ENCODE measurements around the gene SLC38A2.
"Not testable (repeated sequence)": the region's sequence is repeated elsewhere in the genome, so short reads cannot be mapped to it uniquely, and the experiment has no call there.

SLC38A2 gene

GRCh38 chr12:46360908-46361666 lies 11.5 kb downstream of the SLC38A2 start:
- no peak for DNase-seq (ENCODE audit: low spot score)

DNA sequence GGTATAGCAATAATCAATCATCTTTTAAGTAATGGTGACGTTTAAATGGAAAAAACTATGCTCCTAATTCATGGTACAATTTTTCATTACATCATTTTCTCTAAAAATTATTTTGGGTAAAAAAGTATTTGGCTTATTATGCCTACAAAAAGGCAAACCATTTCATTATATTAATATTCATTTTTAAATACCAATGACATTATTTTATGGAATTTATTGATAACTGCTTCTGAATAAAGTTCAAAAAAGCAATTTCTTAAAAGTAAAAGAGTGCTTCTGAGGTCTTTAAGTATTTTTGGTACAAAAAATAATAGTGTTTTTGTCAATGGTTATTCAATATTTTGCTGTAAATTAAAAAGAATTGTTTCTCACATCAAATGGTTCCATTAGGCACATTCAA lies 12.2 kb downstream of the SLC38A2 start:
- DNase-seq (ENCODE audit: low spot score) = no peak

DNA sequence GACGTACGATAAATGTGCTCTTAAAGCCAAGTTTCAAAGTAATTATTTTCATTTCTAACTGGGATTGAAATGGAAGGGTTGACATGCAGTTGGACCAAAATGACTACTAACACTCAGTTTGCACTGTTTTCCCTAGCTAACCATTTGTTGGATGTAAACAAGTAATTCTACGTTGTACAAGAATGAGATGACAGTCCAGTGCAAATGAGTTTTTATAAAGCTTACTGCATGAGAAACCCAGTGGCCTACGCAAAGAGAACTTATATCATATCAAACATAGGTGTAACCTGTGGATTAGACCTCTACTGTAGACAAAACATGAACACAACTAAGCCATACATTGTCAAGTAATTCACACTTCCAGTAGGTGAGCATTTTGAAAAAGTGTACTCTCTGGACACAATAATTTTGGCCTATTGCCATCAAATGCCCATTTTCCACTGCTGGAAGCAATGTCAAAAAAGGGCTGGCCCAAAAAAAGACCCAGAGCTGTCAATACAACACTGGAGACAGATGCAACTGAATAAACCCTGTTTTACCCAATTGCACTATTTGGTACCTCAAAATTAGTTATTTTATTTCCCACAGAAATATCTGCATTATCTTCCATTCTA lies 12.8 kb downstream of the SLC38A2 start:
- DNase-seq (ENCODE audit: low spot score) = no peak

- DNase-seq (ENCODE audit: low spot score) = no peak
Observed at GRCh38 chr12:46358791-46359666, 13.5 kb downstream of the SLC38A2 start.

DNA sequence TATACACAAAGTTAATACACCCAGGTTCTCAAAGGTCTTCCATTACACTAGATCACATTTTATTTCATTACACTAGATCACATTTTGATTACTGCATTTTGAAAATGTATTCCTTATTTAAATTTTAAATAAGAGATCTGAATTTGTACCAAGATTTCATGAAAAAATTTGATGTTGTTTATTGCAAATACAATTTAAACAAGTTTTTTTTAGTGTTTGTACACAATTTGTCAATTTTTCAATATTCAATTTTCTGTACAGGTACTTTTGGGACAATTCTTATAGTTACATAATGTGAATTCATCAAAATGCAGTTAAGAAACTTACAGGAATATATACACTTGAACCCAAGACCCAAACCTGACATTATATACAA lies 14.3 kb downstream of the SLC38A2 start:
- DNase-seq (ENCODE audit: low spot score) = no peak

DNA sequence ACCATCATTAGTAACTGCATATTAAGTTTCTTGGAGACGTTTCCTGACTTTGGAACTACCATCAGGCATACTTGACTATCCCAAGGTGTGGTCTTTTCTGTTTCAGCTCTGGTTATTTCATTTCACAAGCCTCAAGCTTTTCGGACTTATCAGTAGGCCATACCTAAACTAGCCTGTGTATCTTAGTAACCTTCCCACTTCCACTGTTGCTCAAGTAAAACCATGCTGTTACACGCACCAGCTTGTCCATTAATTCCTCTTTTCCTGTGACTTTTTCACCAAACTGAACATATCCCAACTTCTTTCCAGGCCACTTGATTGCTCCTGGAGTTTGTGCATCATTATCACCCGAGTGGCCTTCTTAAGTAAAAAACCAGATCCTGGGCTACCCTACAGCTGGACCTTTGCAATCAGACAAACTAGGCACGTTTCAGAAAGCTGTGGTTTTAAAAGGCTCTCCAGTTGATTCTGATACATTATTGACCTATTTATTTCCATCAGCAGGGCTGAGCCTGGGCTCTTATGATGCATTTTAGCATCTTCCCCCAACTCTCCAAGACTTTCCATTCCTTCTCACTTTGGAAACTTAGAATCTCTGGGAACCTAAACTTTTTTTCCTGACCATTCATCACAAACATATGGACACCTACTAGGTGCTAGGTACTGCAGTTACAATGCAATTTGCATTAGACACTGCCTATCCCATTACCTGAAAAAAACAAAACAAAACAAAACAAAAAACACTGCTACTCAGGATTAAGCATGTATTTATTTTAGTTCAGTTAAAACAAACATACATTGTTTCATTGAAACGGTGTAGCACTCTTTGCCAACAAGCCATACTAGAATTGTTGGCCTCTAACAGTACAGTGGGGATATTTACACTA lies 14.9 kb downstream of the SLC38A2 start:
- no peak for DNase-seq (ENCODE audit: low spot score)

GRCh38 chr12:46356655-46357437 lies 15.7 kb downstream of the SLC38A2 start:
- no peak for DNase-seq (ENCODE audit: low spot score)

- DNase-seq (ENCODE audit: low spot score) = no peak
Observed at GRCh38 chr12:46354802-46355199, 17.8 kb downstream of the SLC38A2 start.

DNA sequence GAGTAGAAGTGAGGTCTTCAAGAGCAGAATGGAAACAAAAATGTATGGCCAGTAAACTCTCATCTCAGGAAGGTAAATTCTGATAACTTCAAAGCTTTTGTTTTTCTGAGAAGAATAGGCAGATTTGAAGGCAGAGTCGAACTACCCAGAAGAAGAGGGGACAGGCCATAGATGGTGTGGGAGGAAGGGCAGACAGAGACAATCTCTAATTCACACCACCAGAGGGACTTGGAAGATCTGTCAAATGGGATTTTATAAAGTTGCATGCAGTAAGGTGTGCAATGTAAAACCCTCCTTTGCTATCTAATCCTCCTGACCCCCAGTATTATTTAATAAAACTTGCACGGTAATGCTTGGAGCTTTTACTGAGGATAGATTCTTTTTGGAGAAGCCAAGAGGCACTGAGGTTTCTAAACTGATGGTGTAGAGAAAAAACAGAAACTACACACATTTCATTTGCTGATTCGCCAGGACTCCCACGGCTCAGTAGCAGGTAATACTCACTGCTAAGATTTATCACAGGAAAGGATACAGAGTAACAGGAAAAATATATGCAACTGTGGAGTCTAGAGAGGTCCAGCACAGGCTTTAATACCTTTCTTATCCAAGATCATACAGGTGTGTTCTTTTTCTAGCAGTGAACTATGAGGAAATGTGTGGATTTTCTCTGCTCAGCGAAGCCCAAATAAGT lies 18.3 kb downstream of the SLC38A2 start:
- no peak for DNase-seq (ENCODE audit: low spot score)

GRCh38 chr12:46351886-46352650 lies 20.5 kb downstream of the SLC38A2 start:
- no peak for DNase-seq (ENCODE audit: low spot score)

DNA sequence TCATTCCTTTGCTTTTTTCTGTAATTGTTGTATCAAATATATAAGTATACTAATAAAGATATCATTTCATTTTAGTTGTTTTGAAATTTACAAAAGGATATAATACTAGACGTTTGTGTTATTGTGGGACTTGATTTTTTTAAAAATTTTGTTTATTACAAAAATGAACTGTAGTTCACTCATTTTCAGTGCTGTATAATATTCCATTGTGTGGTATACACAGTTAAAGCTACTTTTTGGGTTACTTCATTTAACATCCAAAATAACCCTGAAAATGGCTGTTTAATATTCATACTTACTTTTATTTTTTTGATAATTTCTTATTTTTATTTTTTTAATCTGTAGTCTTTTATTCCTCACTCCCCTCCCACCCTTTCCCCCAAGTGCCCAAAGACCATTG lies 21.4 kb downstream of the SLC38A2 start:
- DNase-seq (ENCODE audit: low spot score) = no peak

DNA sequence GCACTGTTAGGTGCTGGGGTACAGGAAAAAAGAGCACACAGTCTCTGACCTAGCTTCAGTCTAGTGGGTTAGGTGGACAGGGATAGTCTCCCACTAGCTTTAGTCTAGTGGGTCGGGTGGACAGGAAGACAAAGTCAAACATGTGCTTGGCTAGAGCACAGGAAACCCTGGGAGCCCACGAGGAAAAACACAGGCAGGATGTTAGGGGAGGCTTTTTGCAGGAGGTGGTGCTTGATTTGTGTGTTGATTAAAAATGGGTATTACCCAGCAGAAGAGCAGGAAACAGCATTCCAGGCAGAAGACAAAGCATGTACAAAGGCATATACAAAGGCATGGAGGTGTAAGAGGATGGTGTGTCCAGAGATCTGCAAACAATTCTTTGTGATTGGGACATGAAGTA lies 23.3 kb downstream of the SLC38A2 start:
- no peak for DNase-seq (ENCODE audit: low spot score)

DNA sequence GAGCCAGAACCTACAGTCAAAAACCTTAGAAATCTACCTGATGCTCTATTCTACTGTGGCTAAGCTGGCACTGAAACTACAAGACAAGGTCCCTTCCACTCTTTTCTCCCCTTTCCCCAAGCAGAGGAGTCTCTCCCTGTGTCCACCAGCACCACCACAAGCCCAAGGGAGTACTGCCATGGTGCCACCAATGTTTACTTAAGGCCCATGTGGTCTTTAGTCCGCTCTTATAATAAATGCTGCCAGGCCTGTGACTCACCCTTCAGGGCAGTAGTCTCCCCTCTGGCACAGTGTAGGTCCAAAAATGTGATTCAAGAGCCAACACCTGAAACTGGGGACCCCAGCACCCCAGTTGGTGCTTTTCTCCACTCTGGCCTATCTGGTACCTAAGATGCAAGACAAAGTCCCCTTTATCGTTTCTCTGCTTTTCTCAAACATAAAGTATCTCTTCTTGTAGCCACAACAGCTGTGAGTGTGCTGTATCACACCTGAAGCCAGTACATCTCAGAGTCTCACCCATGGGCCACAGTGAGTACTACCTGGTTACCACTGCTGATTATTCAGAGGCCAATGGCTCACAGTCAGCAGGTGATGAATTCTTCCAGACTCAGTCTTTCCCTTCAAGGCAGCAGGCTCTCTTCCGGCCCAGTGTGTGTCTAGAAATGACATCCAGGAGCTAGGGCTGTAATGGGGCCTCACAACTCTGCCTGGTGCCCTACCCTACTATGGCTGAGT lies 29.3 kb downstream of the SLC38A2 start:
- no peak for DNase-seq (ENCODE audit: low spot score)

- DNase-seq (ENCODE audit: low spot score) = no peak
Observed at GRCh38 chr12:46342562-46343033, 30.0 kb downstream of the SLC38A2 start.

- DNase-seq (ENCODE audit: low spot score) = no peak
Observed at GRCh38 chr12:46339051-46339450, 33.5 kb downstream of the SLC38A2 start.

DNA sequence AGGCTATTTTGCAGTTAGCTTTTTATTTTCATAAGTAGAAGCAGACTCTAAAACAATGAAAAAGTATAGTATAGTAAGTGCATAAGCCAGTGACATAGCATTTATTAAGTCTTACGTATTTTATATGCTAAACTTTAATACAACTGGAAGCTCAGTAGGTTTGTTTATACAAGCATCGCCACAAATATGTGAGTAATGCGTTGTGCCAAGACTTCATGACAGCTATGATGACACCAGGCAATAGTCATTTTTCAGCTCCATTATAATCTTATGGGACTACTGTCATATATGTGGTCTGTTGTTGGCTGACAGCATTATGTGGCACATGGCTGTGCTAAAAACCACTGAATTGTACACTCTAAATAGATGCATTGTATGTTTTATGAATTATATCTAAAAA lies 40.3 kb downstream of the SLC38A2 start:
- DNase-seq (ENCODE audit: low spot score) = no peak

DNA sequence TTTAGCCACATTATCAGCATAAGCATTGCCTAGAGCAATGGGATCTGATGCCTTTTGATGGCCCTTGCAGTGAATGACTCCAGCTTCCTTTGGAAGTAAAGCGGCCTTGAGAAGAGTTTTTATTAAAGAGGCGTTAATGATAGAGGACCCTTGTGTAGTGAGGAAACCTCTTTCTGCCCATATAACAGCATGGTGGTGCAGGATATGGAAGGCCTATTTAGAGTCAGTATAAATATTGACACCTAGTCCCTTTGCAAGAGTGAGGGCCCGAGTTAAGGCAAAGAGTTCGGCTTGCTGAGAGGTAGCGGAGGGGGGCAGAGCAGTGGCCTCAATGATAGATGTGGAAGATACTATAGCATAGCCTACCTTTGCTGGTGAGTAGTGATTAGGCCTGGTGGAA lies 47.5 kb downstream of the SLC38A2 start:
- DNase-seq (ENCODE audit: low spot score) = not testable (repeated sequence)

- DNase-seq (ENCODE audit: low spot score) = no peak
Observed at GRCh38 chr12:46320731-46321130, 51.8 kb downstream of the SLC38A2 start.

GRCh38 chr12:46318037-46318436 lies 54.5 kb downstream of the SLC38A2 start:
- no peak for DNase-seq (ENCODE audit: low spot score)
